Left forelimb (tissue), 1 donor: ENCODE results near the gene ERC2.

Source experiments
- DNase-seq: peaks from one replicate; pipeline ENCODE4 v3.0.0-alpha.2; 2018; ENCODE audit warnings: low spot score

The ERC2 gene

DNA sequence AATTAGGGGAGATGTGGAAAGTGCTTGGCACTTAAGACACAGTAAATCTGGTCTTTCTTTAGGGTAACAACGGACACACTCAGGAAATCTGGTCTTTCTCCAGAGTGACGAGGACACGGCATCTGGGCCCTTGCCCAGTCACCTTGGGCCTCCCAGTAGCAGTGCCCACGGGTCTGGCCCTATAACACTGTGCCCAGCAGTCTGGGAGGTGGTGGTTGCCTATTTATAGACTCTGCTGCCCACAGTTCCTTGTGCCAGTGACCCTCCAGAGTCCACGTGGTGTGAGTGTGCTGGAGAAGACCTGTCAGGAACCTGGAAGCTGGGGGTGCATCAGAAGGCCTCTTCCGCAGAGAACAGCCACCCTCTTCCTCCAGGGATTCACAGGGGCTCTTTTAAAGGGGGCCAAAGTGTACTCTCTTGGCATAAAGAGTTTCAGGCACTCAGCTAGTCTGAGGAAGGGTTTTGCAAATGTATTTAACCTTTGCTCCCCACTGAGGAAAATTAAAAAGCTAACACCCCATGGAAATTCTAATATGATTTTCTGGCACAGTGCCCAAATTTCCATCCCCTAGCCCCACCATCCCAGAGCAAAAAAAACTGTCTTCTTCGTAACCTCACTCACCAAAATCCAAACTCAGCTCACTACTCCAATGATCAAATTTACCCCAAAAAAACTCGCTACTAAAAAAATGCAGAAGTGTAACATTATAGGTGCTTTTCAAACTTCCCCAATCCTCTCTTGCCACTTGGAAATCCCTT lies 996.6 kb downstream of the ERC2 start:
- no peak for DNase-seq

DNA sequence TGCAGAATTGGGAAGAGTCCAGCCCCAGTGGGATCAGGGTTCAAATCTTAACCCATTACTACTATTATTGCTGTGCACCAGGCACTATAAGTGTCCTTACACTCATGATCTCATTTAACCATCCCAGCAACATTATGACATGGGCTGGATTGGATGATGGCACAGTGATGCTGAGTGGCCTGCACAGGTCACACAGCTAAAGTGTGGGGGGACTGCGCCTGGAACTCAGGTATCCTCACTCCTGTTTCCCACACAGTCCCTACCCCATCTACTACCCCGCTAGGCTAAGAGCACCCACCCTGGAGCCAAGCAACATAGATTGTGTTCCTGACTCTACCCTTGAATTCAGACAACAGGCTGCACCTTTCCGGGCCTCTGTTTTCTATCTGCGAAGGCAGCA lies 997.2 kb downstream of the ERC2 start:
- no peak for DNase-seq

GRCh38 chr3:55469957-55470526 lies 998.2 kb downstream of the ERC2 start:
- no peak for DNase-seq

GRCh38 chr3:55468251-55468650 lies 1000.0 kb downstream of the ERC2 start:
- DNase-seq: no peak

GRCh38 chr3:55467099-55467498 lies 1001.2 kb downstream of the ERC2 start:
- DNase-seq: no peak

DNA sequence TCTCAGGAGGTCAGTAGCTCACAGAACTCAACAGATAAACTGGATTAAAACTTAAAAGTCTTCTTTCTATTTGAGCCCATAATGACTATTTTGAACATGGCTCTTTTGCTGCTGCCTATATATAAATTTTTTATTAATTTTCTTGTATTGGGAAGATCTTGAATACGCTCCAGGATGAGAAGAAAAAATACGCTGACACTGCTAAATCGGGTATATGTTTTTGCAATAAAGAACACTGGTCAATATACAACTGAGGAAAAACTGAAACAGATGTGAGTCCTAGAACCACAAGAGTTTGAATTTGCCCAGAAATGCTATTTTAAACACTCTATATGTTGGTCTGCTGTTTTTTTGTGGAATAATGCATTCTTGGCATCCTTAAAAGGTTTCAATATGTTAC lies 1001.7 kb downstream of the ERC2 start:
- DNase-seq: no peak

- no peak for DNase-seq
Measured at GRCh38 chr3:55461896-55462295, 1006.4 kb downstream of the ERC2 start.

DNA sequence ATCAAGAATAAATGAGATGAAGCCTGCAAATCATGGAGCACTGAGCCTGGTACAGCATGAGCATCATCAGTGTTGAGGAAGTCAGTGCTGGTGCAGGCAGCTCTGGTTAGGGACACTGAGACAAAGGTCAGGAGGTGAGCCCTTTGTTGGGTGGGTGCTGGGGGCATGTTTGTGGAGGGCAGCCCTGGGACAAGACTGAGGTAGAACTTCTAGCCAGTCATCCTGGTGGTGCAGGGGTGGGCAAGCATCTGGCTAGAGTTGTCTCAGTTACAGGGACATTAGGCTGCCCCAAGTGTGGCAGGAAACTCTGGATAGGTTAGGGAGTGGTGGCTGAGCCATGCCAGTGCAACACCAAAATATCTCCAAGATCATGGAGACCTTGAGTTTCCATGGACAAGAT lies 1008.4 kb downstream of the ERC2 start:
- no peak for DNase-seq
